Measurements from ENCODE around the gene PRKAA2.

Gene PRKAA2

GRCh38 chr1:56665384-56665783 is 20.3 kb downstream of the PRKAA2 start:
- no peak for TF ChIP-seq CTCF (IDR thresholded peaks at IDR 0.05; ENCODE audit: poor library complexity, severe bottlenecking)
- Histone ChIP-seq H3K36me3 (ENCODE audit: low read depth) (no peaks in the 10 kb centered on the region), H3K4me3 (ENCODE audit: severe bottlenecking) (no peak overlapping the region), H3K27ac (ENCODE audit: poor library complexity, severe bottlenecking) (no peak overlapping the region), H3K4me1 (ENCODE audit: insufficient read depth, poor library complexity, severe bottlenecking) (no peaks in the 10 kb centered on the region), H3K27me3 (ENCODE audit: insufficient read depth, poor library complexity, severe bottlenecking) (no peaks in the 10 kb centered on the region), H3K9me3 (ENCODE audit: severe bottlenecking) (no peaks in the 10 kb centered on the region)
- ATAC-seq (ENCODE audit: low read depth) (no peak), DNase-seq (ENCODE audit: low spot score) (no peak)

GRCh38 chr1:56666112-56666608 is 21.0 kb downstream of the PRKAA2 start:
- Histone ChIP-seq H3K36me3 (ENCODE audit: low read depth) (no peaks in the 10 kb centered on the region), H3K4me1 (ENCODE audit: insufficient read depth, poor library complexity, severe bottlenecking) (no peaks in the 10 kb centered on the region), H3K27ac (ENCODE audit: poor library complexity, severe bottlenecking) (no peak overlapping the region), H3K27me3 (ENCODE audit: insufficient read depth, poor library complexity, severe bottlenecking) (no peaks in the 10 kb centered on the region), H3K4me3 (ENCODE audit: severe bottlenecking) (no peak overlapping the region), H3K9me3 (ENCODE audit: severe bottlenecking) (no peaks in the 10 kb centered on the region)
- ATAC-seq (ENCODE audit: low read depth) (no peak), DNase-seq (ENCODE audit: low spot score) (no peak)
- TF ChIP-seq CTCF (IDR thresholded peaks at IDR 0.05; ENCODE audit: poor library complexity, severe bottlenecking), result no peak

- DNase-seq (ENCODE audit: low spot score) (no peak), ATAC-seq (ENCODE audit: low read depth) (no peak)
- Histone ChIP-seq H3K27ac (ENCODE audit: poor library complexity, severe bottlenecking) (no peak overlapping the region), H3K4me1 (ENCODE audit: insufficient read depth, poor library complexity, severe bottlenecking) (no peaks in the 10 kb centered on the region), H3K4me3 (ENCODE audit: severe bottlenecking) (no peak overlapping the region), H3K9me3 (ENCODE audit: severe bottlenecking) (no peaks in the 10 kb centered on the region), H3K36me3 (ENCODE audit: low read depth) (no peaks in the 10 kb centered on the region), H3K27me3 (ENCODE audit: insufficient read depth, poor library complexity, severe bottlenecking) (no peaks in the 10 kb centered on the region)
- TF ChIP-seq CTCF (IDR thresholded peaks at IDR 0.05; ENCODE audit: poor library complexity, severe bottlenecking), result no peak
Observed at GRCh38 chr1:56670350-56670749, 25.2 kb downstream of the PRKAA2 start.

GRCh38 chr1:56671085-56671484 is 26.0 kb downstream of the PRKAA2 start:
- Histone ChIP-seq H3K27ac (ENCODE audit: poor library complexity, severe bottlenecking) (no peak overlapping the region), H3K4me1 (ENCODE audit: insufficient read depth, poor library complexity, severe bottlenecking) (no peaks in the 10 kb centered on the region), H3K4me3 (ENCODE audit: severe bottlenecking) (no peak overlapping the region), H3K27me3 (ENCODE audit: insufficient read depth, poor library complexity, severe bottlenecking) (no peaks in the 10 kb centered on the region), H3K36me3 (ENCODE audit: low read depth) (no peaks in the 10 kb centered on the region), H3K9me3 (ENCODE audit: severe bottlenecking) (no peaks in the 10 kb centered on the region)
- no peak for DNase-seq (ENCODE audit: low spot score)
- no peak for TF ChIP-seq CTCF (IDR thresholded peaks at IDR 0.05; ENCODE audit: poor library complexity, severe bottlenecking)
- no peak for ATAC-seq (ENCODE audit: low read depth)

- no peak for DNase-seq (ENCODE audit: low spot score)
- Histone ChIP-seq H3K36me3 (ENCODE audit: low read depth) (no peaks in the 10 kb centered on the region), H3K9me3 (ENCODE audit: severe bottlenecking) (no peaks in the 10 kb centered on the region), H3K27me3 (ENCODE audit: insufficient read depth, poor library complexity, severe bottlenecking) (no peaks in the 10 kb centered on the region), H3K27ac (ENCODE audit: poor library complexity, severe bottlenecking) (no peak overlapping the region), H3K4me3 (ENCODE audit: severe bottlenecking) (no peak overlapping the region), H3K4me1 (ENCODE audit: insufficient read depth, poor library complexity, severe bottlenecking) (no peaks in the 10 kb centered on the region)
- no peak for ATAC-seq (ENCODE audit: low read depth)
- no peak for TF ChIP-seq CTCF (IDR thresholded peaks at IDR 0.05; ENCODE audit: poor library complexity, severe bottlenecking)
Observed at GRCh38 chr1:56671542-56671941, 26.4 kb downstream of the PRKAA2 start.
